GM12891 (cell line): ENCODE data around the gene FAM236A.
"Not testable (repeated sequence)": the region's sequence is repeated elsewhere in the genome, so short reads cannot be mapped to it uniquely, and the experiment has no call there.

Experiments used
- PAX5 ChIP-seq: IDR thresholded peaks from 2 replicates; pipeline ENCODE4 v1.6.1; 2011; ENCODE audit warnings: low read length, moderate library complexity, mild to moderate bottlenecking; ENCODE audit not compliant: insufficient read depth, severe bottlenecking
- POLR2A ChIP-seq: IDR thresholded peaks from 2 replicates; pipeline ENCODE4 v1.6.1; 2011; ENCODE audit warnings: low read depth, low read length, control low read depth
- POLR2AphosphoS5 ChIP-seq: IDR thresholded peaks from 2 replicates; pipeline ENCODE4 v1.6.1; 2011; ENCODE audit warnings: low read depth, low read length, control low read depth
- POU2F2 ChIP-seq: IDR thresholded peaks from 2 replicates; pipeline ENCODE4 v1.6.1; 2011; ENCODE audit warnings: low read depth, mild to moderate bottlenecking, control low read depth, low read length, moderate library complexity
- TAF1 ChIP-seq: IDR thresholded peaks from 2 replicates; pipeline ENCODE4 v1.6.1; 2011; ENCODE audit warnings: low read depth, low read length, control low read depth

GRCh38 chrX:72889740-72890139 is 48.3 kb upstream of the FAM236A start:
- not testable (repeated sequence) for TF ChIP-seq POLR2A, POLR2AphosphoS5, POU2F2, PAX5, TAF1
